ENCODE results near the gene CUL4A. TPM values are rescaled to one million over a fixed set of nuclear protein-coding genes. Genes with fewer than 3 reads are reported as not detected.
A peak's percentile ranks its signal among the peaks of the same experiment; 100 is the strongest.

Gene CUL4A
- total RNA-seq, 4 donors from 2014 or later = 55.8 to 110 (median 76.8) TPM

DNA sequence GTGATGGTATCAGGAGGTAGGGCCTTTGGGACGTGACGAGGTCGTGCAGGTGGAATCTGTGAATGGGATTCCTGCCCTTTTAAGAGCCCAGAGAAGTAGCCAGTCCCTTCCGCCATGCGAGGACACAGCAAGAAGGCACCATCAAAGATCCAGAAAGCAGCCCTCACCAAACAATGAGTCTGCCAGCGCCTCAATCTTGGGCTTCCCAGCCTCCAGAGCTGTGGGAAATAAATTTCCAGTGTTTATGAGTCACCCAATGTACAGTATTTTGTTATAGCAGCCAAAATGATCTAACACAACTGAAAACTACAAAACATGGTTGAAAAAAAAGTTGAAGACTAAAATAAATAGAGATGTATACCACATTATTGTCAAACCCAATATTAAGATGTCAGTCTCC, 70.7 kb downstream of the CUL4A start:
- 86 to 92% methylated on average over 6 of the region's 6 CpGs for WGBS, 2 donors
- H3K4me3 ChIP-seq = no peak overlapping the region
- no peaks in the 10 kb centered on the region for H3K36me3 ChIP-seq
- no peak for DNase-seq
- H3K9me3 ChIP-seq = no peaks in the 10 kb centered on the region
- peaks cover 0 to 6% (median 0%) of the 10 kb centered on the region in 4 donors for H3K27me3 ChIP-seq
- H3K4me1 ChIP-seq = peaks cover 0 to 5% (median 0%) of the 10 kb centered on the region in 3 donors
- intact Hi-C loops (cut with DNase I) = no loop called here
- no peak overlapping the region for H3K27ac ChIP-seq
- TF ChIP-seq, protein P1, sequence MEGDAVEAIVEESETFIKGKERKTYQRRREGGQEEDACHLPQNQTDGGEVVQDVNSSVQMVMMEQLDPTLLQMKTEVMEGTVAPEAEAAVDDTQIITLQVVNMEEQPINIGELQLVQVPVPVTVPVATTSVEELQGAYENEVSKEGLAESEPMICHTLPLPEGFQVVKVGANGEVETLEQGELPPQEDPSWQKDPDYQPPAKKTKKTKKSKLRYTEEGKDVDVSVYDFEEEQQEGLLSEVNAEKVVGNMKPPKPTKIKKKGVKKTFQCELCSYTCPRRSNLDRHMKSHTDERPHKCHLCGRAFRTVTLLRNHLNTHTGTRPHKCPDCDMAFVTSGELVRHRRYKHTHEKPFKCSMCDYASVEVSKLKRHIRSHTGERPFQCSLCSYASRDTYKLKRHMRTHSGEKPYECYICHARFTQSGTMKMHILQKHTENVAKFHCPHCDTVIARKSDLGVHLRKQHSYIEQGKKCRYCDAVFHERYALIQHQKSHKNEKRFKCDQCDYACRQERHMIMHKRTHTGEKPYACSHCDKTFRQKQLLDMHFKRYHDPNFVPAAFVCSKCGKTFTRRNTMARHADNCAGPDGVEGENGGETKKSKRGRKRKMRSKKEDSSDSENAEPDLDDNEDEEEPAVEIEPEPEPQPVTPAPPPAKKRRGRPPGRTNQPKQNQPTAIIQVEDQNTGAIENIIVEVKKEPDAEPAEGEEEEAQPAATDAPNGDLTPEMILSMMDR (IDR thresholded peaks at IDR 0.05) = no peak
- no peak for TF ChIP-seq POLR2A (IDR thresholded peaks at IDR 0.05)

GRCh38 chr13:113283904-113284303, 74.5 kb downstream of the CUL4A start:
- TF ChIP-seq, protein P1 (IDR thresholded peaks at IDR 0.05) = no peak
- no peak for TF ChIP-seq POLR2A (IDR thresholded peaks at IDR 0.05)
- H3K4me1 ChIP-seq = no peaks in the 10 kb centered on the region
- H3K36me3 ChIP-seq = no peaks in the 10 kb centered on the region
- H3K9me3 ChIP-seq = no peaks in the 10 kb centered on the region
- H3K27ac ChIP-seq = no peak overlapping the region
- H3K27me3 ChIP-seq = peaks cover 0 to 34% (median 0%) of the 10 kb centered on the region in 4 donors
- H3K4me3 ChIP-seq = no peak overlapping the region
- 37 to 50% methylated on average over 8 of the region's 8 CpGs for WGBS, 2 donors
- intact Hi-C loops (cut with DNase I) = no loop called here
- no peak for DNase-seq

GRCh38 chr13:113288880-113289279, 79.5 kb downstream of the CUL4A start:
- H3K27me3 ChIP-seq = peaks cover 0 to 59% (median 2%) of the 10 kb centered on the region in 4 donors
- 37 to 44% methylated on average over 5 of the region's 5 CpGs for WGBS, 2 donors
- H3K4me3 ChIP-seq = no peak overlapping the region
- H3K4me1 ChIP-seq = peaks cover 0 to 15% (median 6%) of the 10 kb centered on the region in 3 donors
- no peaks in the 10 kb centered on the region for H3K9me3 ChIP-seq
- intact Hi-C loops (cut with DNase I) = no loop called here
- TF ChIP-seq POLR2A (IDR thresholded peaks at IDR 0.05) = no peak
- TF ChIP-seq, protein P1 (IDR thresholded peaks at IDR 0.05) = no peak
- no peaks in the 10 kb centered on the region for H3K36me3 ChIP-seq
- DNase-seq = no peak
- H3K27ac ChIP-seq = no peak overlapping the region

DNA sequence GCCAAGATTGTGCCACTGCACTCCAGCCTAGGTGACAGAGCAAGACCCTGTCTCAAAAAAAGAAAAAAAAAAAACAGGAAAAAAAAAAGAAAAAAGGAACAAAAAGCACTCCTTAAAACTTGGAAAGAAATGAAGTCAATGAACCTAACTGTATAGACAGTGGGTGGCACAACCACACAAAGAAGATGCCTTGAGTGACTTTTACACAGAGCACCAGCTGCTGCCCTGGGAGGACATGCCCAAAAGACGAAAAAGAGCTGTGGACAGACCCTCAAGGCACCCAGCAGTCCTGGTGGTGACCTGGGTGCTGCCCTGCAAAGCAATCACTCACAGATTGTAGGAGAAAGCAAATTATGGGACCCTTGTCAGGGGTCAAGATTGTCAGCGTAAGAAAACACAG, 81.7 kb downstream of the CUL4A start:
- Histone ChIP-seq H3K36me3 (no peaks in the 10 kb centered on the region), H3K27me3 (peaks cover 0 to 53% (median 2%) of the 10 kb centered on the region in 4 donors), H3K4me3 (no peak overlapping the region), H3K9me3 (no peaks in the 10 kb centered on the region), H3K4me1 (peaks cover 3 to 19% (median 6%) of the 10 kb centered on the region in 3 donors), H3K27ac (no peak overlapping the region)
- 63 to 67% methylated on average over 2 of the region's 2 CpGs for WGBS, 2 donors
- intact Hi-C loops (cut with DNase I) = no loop called here
- no peak for TF ChIP-seq POLR2A (IDR thresholded peaks at IDR 0.05)
- TF ChIP-seq, protein P1 (IDR thresholded peaks at IDR 0.05) = no peak
- no peak for DNase-seq

DNA sequence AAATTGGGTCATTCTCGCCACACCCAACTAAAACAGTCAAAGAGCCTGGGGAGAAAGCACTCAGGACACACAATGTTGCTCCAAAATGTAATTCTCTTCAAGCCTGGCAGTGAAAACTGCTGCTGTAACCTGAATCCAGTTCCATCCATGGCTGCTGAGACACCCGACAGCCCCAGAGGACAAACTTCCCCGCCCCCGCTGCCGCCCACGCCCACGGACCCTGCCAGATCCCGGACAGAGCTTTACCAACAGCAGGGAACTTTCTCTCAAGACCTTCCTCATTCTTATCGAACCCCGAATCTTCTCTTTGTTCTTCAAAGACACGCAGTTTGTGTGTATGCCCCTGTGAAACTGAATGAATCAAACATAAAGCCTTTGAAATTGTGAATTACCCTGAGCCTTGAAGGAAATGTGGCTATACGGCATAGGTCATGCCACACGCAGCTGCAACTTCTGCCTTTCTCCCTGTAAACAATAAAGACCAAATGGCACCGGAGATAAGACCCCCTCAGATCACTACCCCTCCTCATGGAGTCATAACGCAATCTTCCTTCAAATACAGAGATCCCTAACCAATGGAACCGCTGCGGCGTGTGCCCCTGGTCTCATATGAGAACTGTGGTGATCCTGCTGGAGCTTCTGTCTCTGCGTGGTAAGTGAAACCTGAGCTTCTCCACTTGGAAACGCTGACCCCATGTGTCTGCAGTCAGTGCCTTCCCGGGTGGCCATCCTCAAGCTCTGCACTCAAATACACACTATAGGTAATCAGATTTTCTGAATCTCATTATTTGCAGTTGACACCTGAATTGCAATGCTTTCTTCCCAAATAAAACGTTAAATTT, 82.8 kb downstream of the CUL4A start:
- no peak for DNase-seq
- Histone ChIP-seq H3K36me3 (no peaks in the 10 kb centered on the region), H3K27me3 (peaks cover 0 to 45% (median 2%) of the 10 kb centered on the region in 4 donors), H3K4me3 (peak overlapping the region in 3 of 4 donors; percentile 25 to 56 (median 26)), H3K27ac (peak overlapping the region in 2 of 4 donors; percentile 65 to 67), H3K4me1 (peaks cover 6 to 25% (median 6%) of the 10 kb centered on the region in 3 donors), H3K9me3 (no peaks in the 10 kb centered on the region)
- intact Hi-C loops (cut with DNase I) = no loop called here
- TF ChIP-seq, protein P1 (IDR thresholded peaks at IDR 0.05) = no peak
- no peak for TF ChIP-seq POLR2A (IDR thresholded peaks at IDR 0.05)
- WGBS, 2 donors = 7 to 14% methylated on average over 21 to 22 of the region's 22 CpGs
